Measurements from ENCODE around the gene FAM98C. TPM values are rescaled to one million over a fixed set of nuclear protein-coding genes. Genes with fewer than 3 reads are reported as not detected.

FAM98C gene
- total and polyA plus RNA-seq, 2 of the 13 experiments (the other 11 are each of a cell fraction or from before 2014, with no cell fraction given) = 10.0 to 11.5 TPM

DNA sequence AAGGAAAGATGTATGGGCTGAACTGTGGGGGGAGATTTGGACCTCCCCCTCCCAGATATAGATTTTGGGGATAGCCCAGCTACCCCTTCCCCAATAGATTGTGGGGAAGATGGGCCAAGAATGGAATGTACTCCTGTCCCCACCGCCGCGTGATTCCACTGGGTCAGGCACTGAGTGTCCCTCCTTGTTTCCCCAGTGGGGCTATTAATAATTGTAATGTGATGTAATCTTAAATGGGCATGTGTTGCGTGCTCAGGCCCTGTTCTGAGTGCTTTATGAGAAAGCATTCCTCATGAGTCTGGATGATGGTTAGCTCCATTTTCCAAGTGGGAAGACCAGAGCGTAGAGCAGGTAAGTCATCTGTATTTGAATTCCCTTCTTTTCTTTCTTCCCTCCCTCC, 27.1 kb upstream of the FAM98C start:
- no TSS peak for BruUV-seq (replicated peaks)
- DNase-seq (ENCODE audit: low spot score) (no peak), ATAC-seq (no peak), FAIRE-seq (no peak)
- Histone ChIP-seq H3K9ac (ENCODE audit: insufficient read depth, low read depth, low read length) (peak overlapping the region; percentile 94), H3K27ac (ENCODE audit: extremely low read length, insufficient read depth, low read length) (peak overlapping the region; percentile 84), H2AFZ (ENCODE audit: low read length) (no peak overlapping the region), H4K20me1 (ENCODE audit: insufficient read depth, low read length) (peaks cover 2% of the 10 kb centered on the region; the same call in 1 of the 2 replicates), H3K36me3 (replicated peaks in 1 of 2; ENCODE audit: control insufficient read depth in 1 of 2, insufficient read depth in 2 of 2, low read length in 2 of 2) (peaks cover 8 to 27% of the 10 kb centered on the region in 2 experiments; a peak in 4 of 5 replicates), H3K4me2 (ENCODE audit: low read depth, low read length) (peak overlapping the region; percentile 86), H3K9me3 (ENCODE audit: low read length) (no peaks in the 10 kb centered on the region), H3K4me3 (replicated peaks in 1 of 3; ENCODE audit: insufficient read depth in 1 of 3, low read depth in 2 of 3, low read length in 3 of 3) (peak overlapping the region; percentile 87 to 99 (median 92)), H3K79me2 (ENCODE audit: insufficient read depth, low read length) (peaks cover 22% of the 10 kb centered on the region), H3K4me1 (ENCODE audit: insufficient read depth, low read length) (peaks cover 22% of the 10 kb centered on the region), H3K27me3 (ENCODE audit: control insufficient read depth in 1 of 2, insufficient read depth in 2 of 2, low read length in 2 of 2) (no peaks in the 10 kb centered on the region; a peak in 1 of 5 replicates)
- in situ Hi-C loops (cut with HindIII; ENCODE audit: extremely low pct_ligation_motif_present, low pct_unique_long_range_greater_than_20kb) = no loop called here
- POLR2A ChIA-PET = interaction anchor here (1.1 to 3.3 kb wide), 2 partner anchors 12 to 27 kb away, joined by 5 to 30 read pairs; partner anchors contain the start of genes FAM98C and GGN
- 66% methylated on average over 5 of the region's 5 CpGs for WGBS (ENCODE audit: low lambda C conversion rate)
- CTCF ChIA-PET (ENCODE audit: low intra/inter-chr PET ratio, low total read pairs) = no interaction called here
- intact Hi-C loops (cut with micrococcal nuclease; ENCODE audit: unreplicated experiment) = no loop called here
- TF ChIP-seq, protein P1, sequence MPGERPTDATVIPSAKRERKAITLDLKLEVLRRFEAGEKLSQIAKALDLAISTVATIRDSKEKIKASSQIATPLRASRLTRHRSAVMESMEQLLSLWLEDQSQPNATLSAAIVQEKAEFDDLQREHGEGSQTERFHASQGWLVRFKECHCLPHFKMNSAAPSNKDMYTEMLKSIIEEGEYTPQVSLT (CRISPR knock-in tag; IDR thresholded peaks at IDR 0.05; ENCODE audit: borderline replicate concordance, low read depth) = no peak
- TF ChIP-seq BORCS8-MEF2B (CRISPR knock-in tag; IDR thresholded peaks at IDR 0.05) = 0 out of 2 replicates have a peak, but pooled peaks have one; percentile 36

DNA sequence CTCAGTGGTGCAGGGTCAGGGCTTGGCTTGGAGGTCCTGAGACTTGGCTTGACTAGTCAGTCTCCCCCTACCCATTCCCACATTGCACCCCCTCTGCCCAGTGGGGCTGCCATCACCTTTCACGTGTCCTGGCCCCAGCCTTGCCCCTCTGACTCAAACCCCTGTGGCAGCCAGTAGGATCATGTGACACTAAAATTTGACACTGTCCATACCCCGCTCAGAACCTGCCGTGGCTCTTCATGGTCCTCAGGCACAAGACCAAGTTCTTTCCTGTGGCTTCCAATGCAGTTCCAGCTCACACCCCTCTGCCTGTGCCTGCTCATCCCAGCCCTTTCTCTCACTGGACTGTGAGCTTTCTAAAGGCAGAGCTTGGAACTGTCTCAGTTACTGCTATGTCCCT, 26.3 kb upstream of the FAM98C start:
- no peak for DNase-seq (ENCODE audit: low spot score)
- H3K27ac ChIP-seq (ENCODE audit: extremely low read length, insufficient read depth, low read length) = no peak overlapping the region
- H3K27me3 ChIP-seq (ENCODE audit: control insufficient read depth in 1 of 2, insufficient read depth in 2 of 2, low read length in 2 of 2) = no peaks in the 10 kb centered on the region; a peak in 1 of 5 replicates
- no TSS peak for BruUV-seq (replicated peaks)
- no peak overlapping the region for H3K9ac ChIP-seq (ENCODE audit: insufficient read depth, low read depth, low read length)
- H4K20me1 ChIP-seq (ENCODE audit: insufficient read depth, low read length) = peaks cover 2% of the 10 kb centered on the region; the same call in 1 of the 2 replicates
- in situ Hi-C loops (cut with HindIII; ENCODE audit: extremely low pct_ligation_motif_present, low pct_unique_long_range_greater_than_20kb) = no loop called here
- peaks cover 22% of the 10 kb centered on the region for H3K4me1 ChIP-seq (ENCODE audit: insufficient read depth, low read length)
- H3K4me3 ChIP-seq (replicated peaks in 1 of 3; ENCODE audit: insufficient read depth in 1 of 3, low read depth in 2 of 3, low read length in 3 of 3) = 0 out of 6 replicates have a peak overlapping the region, but pooled peaks of 1 of the 3 experiments have one; percentile 92
- 100% methylated on average over 3 of the region's 3 CpGs for WGBS (ENCODE audit: low lambda C conversion rate)
- H2AFZ ChIP-seq (ENCODE audit: low read length) = no peak overlapping the region
- intact Hi-C loops (cut with micrococcal nuclease; ENCODE audit: unreplicated experiment) = no loop called here
- ATAC-seq = no peak
- peaks cover 15 to 34% of the 10 kb centered on the region in 2 experiments for H3K36me3 ChIP-seq (replicated peaks in 1 of 2; ENCODE audit: control insufficient read depth in 1 of 2, insufficient read depth in 2 of 2, low read length in 2 of 2)
- H3K4me2 ChIP-seq (ENCODE audit: low read depth, low read length) = peak overlapping the region; percentile 86
- H3K9me3 ChIP-seq (ENCODE audit: low read length) = no peaks in the 10 kb centered on the region
- FAIRE-seq = no peak
- ChIA-PET POLR2A (interaction anchor here (1.1 to 3.3 kb wide), 2 partner anchors 11 to 26 kb away, joined by 5 to 30 read pairs; partner anchors contain the start of genes FAM98C and GGN), CTCF (ENCODE audit: low intra/inter-chr PET ratio, low total read pairs) (no interaction called here)
- TF ChIP-seq ELF3 (CRISPR knock-in tag; IDR thresholded peaks at IDR 0.05) (no peak), ZNF20 (CRISPR knock-in tag; IDR thresholded peaks at IDR 0.05) (no peak), PPARG (CRISPR knock-in tag; conservative IDR thresholded peaks at IDR 0.05) (no peak), JARID2 (CRISPR knock-in tag; IDR thresholded peaks at IDR 0.05; ENCODE audit: insufficient replicate concordance) (no peak), HCFC1 (IDR thresholded peaks at IDR 0.05; ENCODE audit: low read depth, low read length) (no peak), ZNF616 (CRISPR knock-in tag; IDR thresholded peaks at IDR 0.05; ENCODE audit: low read depth) (no peak)
- TF ChIP-seq, protein P2, sequence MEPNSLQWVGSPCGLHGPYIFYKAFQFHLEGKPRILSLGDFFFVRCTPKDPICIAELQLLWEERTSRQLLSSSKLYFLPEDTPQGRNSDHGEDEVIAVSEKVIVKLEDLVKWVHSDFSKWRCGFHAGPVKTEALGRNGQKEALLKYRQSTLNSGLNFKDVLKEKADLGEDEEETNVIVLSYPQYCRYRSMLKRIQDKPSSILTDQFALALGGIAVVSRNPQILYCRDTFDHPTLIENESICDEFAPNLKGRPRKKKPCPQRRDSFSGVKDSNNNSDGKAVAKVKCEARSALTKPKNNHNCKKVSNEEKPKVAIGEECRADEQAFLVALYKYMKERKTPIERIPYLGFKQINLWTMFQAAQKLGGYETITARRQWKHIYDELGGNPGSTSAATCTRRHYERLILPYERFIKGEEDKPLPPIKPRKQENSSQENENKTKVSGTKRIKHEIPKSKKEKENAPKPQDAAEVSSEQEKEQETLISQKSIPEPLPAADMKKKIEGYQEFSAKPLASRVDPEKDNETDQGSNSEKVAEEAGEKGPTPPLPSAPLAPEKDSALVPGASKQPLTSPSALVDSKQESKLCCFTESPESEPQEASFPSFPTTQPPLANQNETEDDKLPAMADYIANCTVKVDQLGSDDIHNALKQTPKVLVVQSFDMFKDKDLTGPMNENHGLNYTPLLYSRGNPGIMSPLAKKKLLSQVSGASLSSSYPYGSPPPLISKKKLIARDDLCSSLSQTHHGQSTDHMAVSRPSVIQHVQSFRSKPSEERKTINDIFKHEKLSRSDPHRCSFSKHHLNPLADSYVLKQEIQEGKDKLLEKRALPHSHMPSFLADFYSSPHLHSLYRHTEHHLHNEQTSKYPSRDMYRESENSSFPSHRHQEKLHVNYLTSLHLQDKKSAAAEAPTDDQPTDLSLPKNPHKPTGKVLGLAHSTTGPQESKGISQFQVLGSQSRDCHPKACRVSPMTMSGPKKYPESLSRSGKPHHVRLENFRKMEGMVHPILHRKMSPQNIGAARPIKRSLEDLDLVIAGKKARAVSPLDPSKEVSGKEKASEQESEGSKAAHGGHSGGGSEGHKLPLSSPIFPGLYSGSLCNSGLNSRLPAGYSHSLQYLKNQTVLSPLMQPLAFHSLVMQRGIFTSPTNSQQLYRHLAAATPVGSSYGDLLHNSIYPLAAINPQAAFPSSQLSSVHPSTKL (CRISPR knock-in tag; IDR thresholded peaks at IDR 0.05) = no peak
- TF ChIP-seq, protein P3, sequence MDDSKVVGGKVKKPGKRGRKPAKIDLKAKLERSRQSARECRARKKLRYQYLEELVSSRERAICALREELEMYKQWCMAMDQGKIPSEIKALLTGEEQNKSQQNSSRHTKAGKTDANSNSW (CRISPR knock-in tag; IDR thresholded peaks at IDR 0.05; ENCODE audit: borderline replicate concordance) = no peak
- H3K79me2 ChIP-seq (ENCODE audit: insufficient read depth, low read length) = peaks cover 22% of the 10 kb centered on the region
